Measurements from ENCODE around the gene LSR.

LSR gene

GRCh38 chr19:35228177-35228930, 20.4 kb upstream of the LSR start, which contains the start of gene FAM187B:
FAM187B (minus strand) TSS chr19:35228739; CDS start chr19:35228680, 59 bp downstream.
- Histone ChIP-seq H3K9ac (ENCODE audit: low read length) (no peak within 1 kb of the TSS), H3K9me3 (ENCODE audit: low read length) (no peaks in the 10 kb centered on the region), H3K79me2 (ENCODE audit: insufficient read depth, low read length) (no peaks in the 10 kb centered on the region), H3K36me3 (ENCODE audit: insufficient read depth, low read length) (no peaks in the 10 kb centered on the region; the same call in 1 of the 2 replicates), H3K4me2 (ENCODE audit: low read length) (no peak within 1 kb of the TSS), H3K27me3 (ENCODE audit: insufficient read depth, low read length) (peaks cover 7% of the 10 kb centered on the region; the same call in 1 of the 2 replicates), H2AFZ (ENCODE audit: low read length) (no peak within 1 kb of the TSS), H3K27ac (ENCODE audit: low read depth, low read length, poor library complexity, severe bottlenecking) (no peak within 1 kb of the TSS), H3K4me1 (ENCODE audit: insufficient read depth, low read length, severe bottlenecking) (peaks cover 20% of the 10 kb centered on the region), H3K4me3 (ENCODE audit: low read depth, low read length, poor library complexity, severe bottlenecking) (no peak within 1 kb of the TSS), H4K20me1 (ENCODE audit: insufficient read depth, low read length) (no peaks in the 10 kb centered on the region), H3K9me2 (ENCODE audit: low read depth, low read length) (no peaks in the 10 kb centered on the region), H3F3A (ENCODE audit: insufficient read depth, low read length) (no peaks in the 10 kb centered on the region)
- TF ChIP-seq EZH2 (IDR thresholded peaks at IDR 0.05; ENCODE audit: borderline replicate concordance, low read length) = no peak
- TF ChIP-seq CTCF (IDR thresholded peaks at IDR 0.05; ENCODE audit: low read length) = peak; percentile 5; the same call in 1 of the 2 replicates

GRCh38 chr19:35229601-35230000, 19.2 kb upstream of the LSR start:
- H3K27me3 ChIP-seq (ENCODE audit: insufficient read depth, low read length) = peaks cover 10% of the 10 kb centered on the region; the same call in 1 of the 2 replicates
- H3K4me3 ChIP-seq (ENCODE audit: low read depth, low read length, poor library complexity, severe bottlenecking) = no peak overlapping the region
- TF ChIP-seq CTCF (IDR thresholded peaks at IDR 0.05; ENCODE audit: low read length) = no peak
- no peak for TF ChIP-seq EZH2 (IDR thresholded peaks at IDR 0.05; ENCODE audit: borderline replicate concordance, low read length)
- H4K20me1 ChIP-seq (ENCODE audit: insufficient read depth, low read length) = no peaks in the 10 kb centered on the region
- no peak overlapping the region for H2AFZ ChIP-seq (ENCODE audit: low read length)
- no peaks in the 10 kb centered on the region for H3K9me2 ChIP-seq (ENCODE audit: low read depth, low read length)
- no peak overlapping the region for H3K9ac ChIP-seq (ENCODE audit: low read length)
- no peak overlapping the region for H3K4me2 ChIP-seq (ENCODE audit: low read length)
- no peaks in the 10 kb centered on the region for H3F3A ChIP-seq (ENCODE audit: insufficient read depth, low read length)
- no peaks in the 10 kb centered on the region; the same call in 1 of the 2 replicates for H3K36me3 ChIP-seq (ENCODE audit: insufficient read depth, low read length)
- H3K27ac ChIP-seq (ENCODE audit: low read depth, low read length, poor library complexity, severe bottlenecking) = no peak overlapping the region
- peaks cover 2% of the 10 kb centered on the region; the same call in 1 of the 2 replicates for H3K9me3 ChIP-seq (ENCODE audit: low read length)
- H3K79me2 ChIP-seq (ENCODE audit: insufficient read depth, low read length) = no peaks in the 10 kb centered on the region
- peaks cover 11% of the 10 kb centered on the region for H3K4me1 ChIP-seq (ENCODE audit: insufficient read depth, low read length, severe bottlenecking)

- Histone ChIP-seq H3K4me3 (ENCODE audit: low read depth, low read length, poor library complexity, severe bottlenecking) (no peak overlapping the region), H3K79me2 (ENCODE audit: insufficient read depth, low read length) (no peaks in the 10 kb centered on the region), H3K9me2 (ENCODE audit: low read depth, low read length) (no peaks in the 10 kb centered on the region), H3K9me3 (ENCODE audit: low read length) (peaks cover 4% of the 10 kb centered on the region; the same call in 1 of the 2 replicates), H3K4me1 (ENCODE audit: insufficient read depth, low read length, severe bottlenecking) (no peaks in the 10 kb centered on the region), H4K20me1 (ENCODE audit: insufficient read depth, low read length) (no peaks in the 10 kb centered on the region), H3K27me3 (ENCODE audit: insufficient read depth, low read length) (peaks cover 12% of the 10 kb centered on the region; the same call in 1 of the 2 replicates), H3F3A (ENCODE audit: insufficient read depth, low read length) (no peaks in the 10 kb centered on the region), H3K4me2 (ENCODE audit: low read length) (no peak overlapping the region), H3K9ac (ENCODE audit: low read length) (no peak overlapping the region), H3K27ac (ENCODE audit: low read depth, low read length, poor library complexity, severe bottlenecking) (no peak overlapping the region), H3K36me3 (ENCODE audit: insufficient read depth, low read length) (no peaks in the 10 kb centered on the region; the same call in 1 of the 2 replicates), H2AFZ (ENCODE audit: low read length) (no peak overlapping the region)
- TF ChIP-seq CTCF (IDR thresholded peaks at IDR 0.05; ENCODE audit: low read length) = no peak
- no peak for TF ChIP-seq EZH2 (IDR thresholded peaks at IDR 0.05; ENCODE audit: borderline replicate concordance, low read length)
Observed at GRCh38 chr19:35231956-35232645, 16.7 kb upstream of the LSR start.
